A549 (cell line): ENCODE results near the gene SLC1A3. TPM values are rescaled to one million over a fixed set of nuclear protein-coding genes. Genes with fewer than 3 reads are reported as not detected.

Experiments used
- ATAC-seq, 2 experiments: fragments of 200-7000 bp in 1 of 2; fragments of >200 bp in 1 of 2; cut with Nextera tagmentation in 1 of 2; cut with Tn5 transposase in 1 of 2; 3 replicates each; pipeline versions ENCODE4 v1.8.0 to v1.9.1; 2018 to 2020; ENCODE audit warnings: mild to moderate bottlenecking in 1 of 2, moderate library complexity in 1 of 2
- CTCF ChIA-PET: fragments of 300-600 bp; sonication (Branson Sonifier 250); formaldehyde crosslinking; extraction: SDS; loops from one replicate; lab custom pipeline; 2021; ENCODE audit warnings: antibody characterized with exemption, inconsistent platforms; lab: Yijun Ruan, JAX
- POLR2A ChIA-PET: fragments of 350-600 bp; formaldehyde crosslinking; extraction: SDS; loops from one replicate; lab custom pipeline; 2021; ENCODE audit warnings: antibody characterized with exemption, inconsistent platforms; lab: Yijun Ruan, JAX
- DNase-seq, 2 experiments: peaks; one replicate each; pipeline versions ENCODE4 v3.0.0 to v3.0.0-alpha.2; 2011 to 2016; ENCODE audit warnings: low read depth in 1 of 2, low spot score in 1 of 2
- FAIRE-seq: peaks from 2 replicates; lab custom pipeline; 2011; peaks lifted over from hg19 to GRCh38; lab: Jason Lieb, UNC
- H3K27ac ChIP-seq, 2 experiments: fragments of >200 bp; sonication (Bioruptor Twin); formaldehyde crosslinking; 3 replicates each; pipeline ENCODE4 v1.5.1; 2016 to 2017
- H3K4me1 ChIP-seq: fragments of >200 bp; sonication (Bioruptor Twin); formaldehyde crosslinking; 3 replicates; pipeline ENCODE4 v1.6.1; 2016
- H3K4me2 ChIP-seq: fragments of >200 bp; sonication (Bioruptor Twin); formaldehyde crosslinking; 3 replicates; pipeline ENCODE4 v1.6.1; 2016
- H3K4me3 ChIP-seq: fragments of >200 bp; sonication (Bioruptor Twin); formaldehyde crosslinking; 3 replicates; pipeline ENCODE4 v1.5.1; 2016
- H3K9me3 ChIP-seq: fragments of >200 bp; sonication (Bioruptor Twin); formaldehyde crosslinking; 3 replicates; pipeline ENCODE4 v1.6.1; 2016
- BHLHE40 ChIP-seq: IDR thresholded peaks from 2 replicates; pipeline ENCODE4 v1.6.1; 2012; ENCODE audit warnings: low read depth, low read length, inconsistent platforms
- CBX2 ChIP-seq: fragments of 200-600 bp; sonication (generic); IDR thresholded peaks from 2 replicates; pipeline ENCODE4 v1.6.1; 2016; ENCODE audit warnings: low read depth, mild to moderate bottlenecking, borderline replicate concordance
- CEBPB ChIP-seq, 2 experiments: fragments of >200 bp in 1 of 2; sonication (Bioruptor Twin) in 1 of 2; formaldehyde crosslinking in 1 of 2; IDR thresholded peaks; 2 replicates each; pipeline ENCODE4 v1.6.1; 2012 to 2016
- ELK1 ChIP-seq: fragments of 150-350 bp; IDR thresholded peaks from 2 replicates; pipeline ENCODE4 v1.6.1; 2014; ENCODE audit warnings: low read depth, mild to moderate bottlenecking, low read length
- ESRRA ChIP-seq: fragments of 150-350 bp; IDR thresholded peaks from 2 replicates; pipeline ENCODE4 v1.6.1; 2014; ENCODE audit warnings: mild to moderate bottlenecking, low read length, borderline replicate concordance
- GATA3 ChIP-seq: IDR thresholded peaks from 2 replicates; pipeline ENCODE4 v1.6.1; 2012; ENCODE audit warnings: borderline replicate concordance
- HEYL ChIP-seq: fragments of 250-450 bp; sonication (Bioruptor Pico); IDR thresholded peaks from 2 replicates; pipeline ENCODE4 v1.8.0; 2021; ENCODE audit warnings: mild to moderate bottlenecking, moderate library complexity
- HMGXB4 ChIP-seq: fragments of 250-450 bp; sonication (Bioruptor Pico); IDR thresholded peaks from 2 replicates; pipeline ENCODE4 v1.5.0; 2021; ENCODE audit warnings: mild to moderate bottlenecking, moderate library complexity, borderline replicate concordance
- MAZ ChIP-seq: fragments of 150-350 bp; IDR thresholded peaks from 2 replicates; pipeline ENCODE4 v1.6.1; 2014; ENCODE audit warnings: antibody characterized with exemption, low read depth, low read length, borderline replicate concordance
- MYC ChIP-seq: IDR thresholded peaks from 2 replicates; pipeline ENCODE4 v1.6.1; 2012; ENCODE audit warnings: mild to moderate bottlenecking, inconsistent platforms, low read length, improper control_type of control experiment, borderline replicate concordance
- NR3C1 ChIP-seq: fragments of >200 bp; sonication (Bioruptor Twin); formaldehyde crosslinking; IDR thresholded peaks from 3 replicates; pipeline ENCODE4 v1.6.1; 2017
- POLR2A ChIP-seq: IDR thresholded peaks from 2 replicates; pipeline ENCODE4 v1.6.1; 2012; ENCODE audit warnings: mild to moderate bottlenecking, low read length
- REST ChIP-seq: fragments of 200-600 bp; sonication (generic); IDR thresholded peaks from 2 replicates; pipeline ENCODE4 v1.6.1; 2016; ENCODE audit warnings: antibody characterized with exemption, mild to moderate bottlenecking, moderate library complexity
- RFX5 ChIP-seq: fragments of 450-650 bp; IDR thresholded peaks from 2 replicates; pipeline ENCODE4 v1.7.1; 2014; ENCODE audit warnings: antibody characterized with exemption, mild to moderate bottlenecking, moderate library complexity
- TP53 ChIP-seq: fragments of 250-450 bp; sonication (Bioruptor Pico); IDR thresholded peaks from 2 replicates; pipeline ENCODE4 v1.5.0; 2021; ENCODE audit warnings: mild to moderate bottlenecking, moderate library complexity
- USF2 ChIP-seq: fragments of 450-650 bp; IDR thresholded peaks from 2 replicates; pipeline ENCODE4 v1.6.1; 2014; ENCODE audit warnings: antibody characterized with exemption
- ZC3H11A ChIP-seq: fragments of 450-650 bp; IDR thresholded peaks from 2 replicates; pipeline ENCODE4 v1.6.1; 2014; ENCODE audit warnings: antibody characterized with exemption, mild to moderate bottlenecking
- ZNF302 ChIP-seq: fragments of 250-450 bp; sonication (Bioruptor Pico); IDR thresholded peaks from 2 replicates; pipeline ENCODE4 v1.9.0; 2021; ENCODE audit warnings: inconsistent platforms, mild to moderate bottlenecking, moderate library complexity
- ZSCAN20 ChIP-seq: fragments of 250-450 bp; sonication (Bioruptor Pico); IDR thresholded peaks from 2 replicates; pipeline ENCODE4 v1.8.0; 2022; ENCODE audit warnings: mild to moderate bottlenecking, moderate library complexity
- WGBS: methylation state at CpG from one replicate; pipeline ENCODE4 v1.1.6; 2017; ENCODE audit errors: missing lambda C conversion rate; 5-methylcytosine and 5-hydroxymethylcytosine counted together
- polyA plus RNA-seq, 4 experiments: library from polyadenylated mRNA; depleted of rRNA in 3 of 4; stranded (reverse); fragments of >200 nt; fragmentation: RNase III in 1 of 4; extraction: RNeasy Plus Mini Kit Qiagen cat#74134 plus additional on column Dnase treatment in 1 of 4; gene quantifications; 2 replicates in 3 of 4; 3 replicates in 1 of 4; pipeline ENCODE4 v1.2.3, GENCODE V29; 2011 to 2017

SLC1A3 gene
- polyA plus RNA-seq, 2 of the 4 experiments (the other 2 are of a cell fraction), result not detected

- Histone ChIP-seq H3K9me3 (no peaks in the 10 kb centered on the region), H3K27ac (no peak overlapping the region), H3K4me1 (no peaks in the 10 kb centered on the region; the same call in 2 of the 3 replicates), H3K4me2 (no peak overlapping the region), H3K4me3 (no peak overlapping the region)
- DNase-seq (no peak), ATAC-seq (no peak), FAIRE-seq (no peak)
- 29% methylated on average over 9 of the region's 9 CpGs for WGBS
- TF ChIP-seq NR3C1 (no peak), ZNF302 (CRISPR knock-in tag) (no peak), POLR2A (no peak), TP53 (CRISPR knock-in tag) (no peak), HMGXB4 (no peak), CBX2 (no peak), ELK1 (no peak), BHLHE40 (no peak), HEYL (CRISPR knock-in tag) (no peak), ZSCAN20 (CRISPR knock-in tag) (no peak), GATA3 (no peak), REST (no peak), CEBPB (IDR thresholded peaks at IDR 0.05) (no peak), RFX5 (no peak), MAZ (no peak), ESRRA (no peak), USF2 (no peak), MYC (no peak), ZC3H11A (no peak)
- ChIA-PET CTCF (no interaction called here), POLR2A (no interaction called here)
These were observed 45.6 kb downstream of the SLC1A3 start for GRCh38 chr5:36651761-36652685.
